Tibial artery (tissue), 4 donors: ENCODE measurements around the gene SF3A2.

Source experiments
- DNase-seq, 2 donors: peaks; one replicate each; pipeline ENCODE4 v3.0.0-alpha.2; 2019
- H3K27ac ChIP-seq, 2 donors: fragments of 200-600 bp; sonication (generic) in 1 of 2; 1 replicate in 1 of 2; 2 replicates in 1 of 2; pipeline ENCODE4 v1.5.1; 2018 to 2019; ENCODE audit warnings: mild to moderate bottlenecking in 1 of 2
- H3K27me3 ChIP-seq, 2 donors: fragments of 200-600 bp; sonication (generic) in 1 of 2; one replicate each; pipeline versions ENCODE4 v1.5.1 to v1.6.0; 2016 to 2019
- H3K36me3 ChIP-seq, 3 donors: fragments of 200-600 bp; sonication (generic) in 2 of 3; one replicate each; pipeline ENCODE4 v1.5.1; 2016 to 2019; ENCODE audit warnings: mild to moderate bottlenecking in 2 of 3
- H3K4me1 ChIP-seq, 4 donors: fragments of 200-600 bp; sonication (generic) in 2 of 4; 1 replicate in 3 of 4; 2 replicates in 1 of 4; pipeline ENCODE4 v1.5.1; 2016 to 2019
- H3K4me3 ChIP-seq, 2 donors: fragments of 200-600 bp; sonication (generic) in 1 of 2; 1 replicate in 1 of 2; 2 replicates in 1 of 2; pipeline ENCODE4 v1.5.1; 2018 to 2019; ENCODE audit warnings: mild to moderate bottlenecking in 2 of 2
- H3K9me3 ChIP-seq, 3 donors: fragments of 200-600 bp; sonication (generic) in 1 of 3; one replicate each; pipeline ENCODE4 v1.5.1; 2016 to 2019
- CTCF ChIP-seq, 2 experiments: fragments of 200-600 bp in 1 of 2; fragments of 450-650 bp in 1 of 2; IDR thresholded peaks; one replicate each; pipeline ENCODE4 v1.5.1; 2017 to 2019; ENCODE audit warnings: antibody characterized with exemption in 2 of 2, mild to moderate bottlenecking in 1 of 2, moderate library complexity in 1 of 2
- intact Hi-C: fragments of 100-400 bp; cut with DNase I; formaldehyde crosslinking; loops from one replicate; pipeline ENCODE4 v1.15.0; 2023; ENCODE audit warnings: low total_unique reads

SF3A2 gene

GRCh38 chr19:2270157-2270422, 33.5 kb downstream of the SF3A2 start:
- Histone ChIP-seq H3K27ac (peak overlapping the region; percentile 97 to 100), H3K4me3 (peak overlapping the region; percentile 91 to 93), H3K36me3 (peaks cover 13 to 30% (median 28%) of the 10 kb centered on the region in 3 donors), H3K4me1 (peaks cover 0 to 63% (median 46%) of the 10 kb centered on the region in 4 donors), H3K27me3 (no peaks in the 10 kb centered on the region), H3K9me3 (no peaks in the 10 kb centered on the region)
- intact Hi-C loops = loop anchor here (5.0 kb wide), 2 partner anchors 33 to 118 kb away; partner anchors contain the start of genes AP3D1, PLEKHJ1 and SF3A2
- no peak for TF ChIP-seq CTCF (IDR thresholded peaks at IDR 0.05)
- DNase-seq = peak; percentile 55 to 83

- no peaks in the 10 kb centered on the region for H3K27me3 ChIP-seq
- no peaks in the 10 kb centered on the region for H3K9me3 ChIP-seq
- peaks cover 13 to 33% (median 30%) of the 10 kb centered on the region in 3 donors for H3K36me3 ChIP-seq
- H3K27ac ChIP-seq = peak overlapping the region; percentile 97 to 100
- H3K4me1 ChIP-seq = peaks cover 0 to 68% (median 51%) of the 10 kb centered on the region in 4 donors
- TF ChIP-seq CTCF (IDR thresholded peaks at IDR 0.05) = no peak
- DNase-seq = peak; percentile 83 to 96
- peak overlapping the region; percentile 91 to 93 for H3K4me3 ChIP-seq
- intact Hi-C loops = loop anchor here (5.0 kb wide), 2 partner anchors 33 to 118 kb away; partner anchors contain the start of genes AP3D1, PLEKHJ1 and SF3A2
These were observed 34.0 kb downstream of the SF3A2 start for GRCh38 chr19:2270423-2271233.

GRCh38 chr19:2271234-2272103, 34.8 kb downstream of the SF3A2 start:
- intact Hi-C loops = loop anchor here (5.0 kb wide), 2 partner anchors 34 to 119 kb away; partner anchors contain the start of genes AP3D1, PLEKHJ1 and SF3A2

GRCh38 chr19:2273356-2274184, 36.9 kb downstream of the SF3A2 start:
- Histone ChIP-seq H3K27ac (peak overlapping the region; percentile 25 to 64), H3K27me3 (no peaks in the 10 kb centered on the region), H3K4me3 (peak overlapping the region; percentile 2 to 10), H3K4me1 (peaks cover 0 to 56% (median 43%) of the 10 kb centered on the region in 4 donors), H3K36me3 (peaks cover 13 to 51% (median 47%) of the 10 kb centered on the region in 3 donors), H3K9me3 (no peaks in the 10 kb centered on the region)
- intact Hi-C loops = loop anchor here (5.0 kb wide), 2 partner anchors 36 to 121 kb away; partner anchors contain the start of genes AP3D1, PLEKHJ1 and SF3A2
- TF ChIP-seq CTCF (IDR thresholded peaks at IDR 0.05) = peak; percentile 95
- peak; percentile 54 to 81 for DNase-seq

More at GRCh38 chr19:2271234-2272103, 34.8 kb downstream of the SF3A2 start:
- TF ChIP-seq CTCF (IDR thresholded peaks at IDR 0.05) = no peak
- Histone ChIP-seq H3K4me1 (peaks cover 0 to 73% (median 52%) of the 10 kb centered on the region in 4 donors), H3K9me3 (no peaks in the 10 kb centered on the region), H3K36me3 (peaks cover 13 to 41% (median 37%) of the 10 kb centered on the region in 3 donors), H3K4me3 (peak overlapping the region; percentile 91 to 93), H3K27me3 (no peaks in the 10 kb centered on the region), H3K27ac (peak overlapping the region; percentile 97 to 100)
- no peak for DNase-seq
